ENCODE data around the gene RABIF.
"Not testable (repeated sequence)": the region's sequence is repeated elsewhere in the genome, so short reads cannot be mapped to it uniquely, and the experiment has no call there.

The RABIF gene

GRCh38 chr1:202831906-202832305 is 57.0 kb downstream of the RABIF start:
- DNase-seq: no peak

DNA sequence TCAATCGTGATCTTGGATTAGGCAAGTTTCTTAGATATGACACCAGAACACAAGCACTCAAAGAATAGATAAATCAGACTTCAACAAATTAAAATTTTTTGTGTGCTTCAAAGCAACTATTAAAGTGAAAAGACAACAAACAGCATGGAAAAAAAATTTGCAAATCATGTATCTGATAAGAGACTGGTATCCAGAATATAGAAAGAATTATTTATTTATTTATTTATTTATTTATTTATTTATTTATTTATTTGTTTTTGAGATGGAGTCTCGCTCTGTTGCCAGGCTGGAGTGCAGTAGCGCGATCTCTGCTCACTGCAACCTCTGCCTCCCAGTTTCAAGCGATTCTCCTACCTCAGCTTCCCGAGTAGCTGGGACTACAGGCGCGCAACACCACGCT is 59.7 kb downstream of the RABIF start:
- DNase-seq: not testable (repeated sequence)
